ENCODE data around the gene SIK1.
"Not testable (repeated sequence)": the region's sequence is repeated elsewhere in the genome, so short reads cannot be mapped to it uniquely, and the experiment has no call there.

The SIK1 gene

DNA sequence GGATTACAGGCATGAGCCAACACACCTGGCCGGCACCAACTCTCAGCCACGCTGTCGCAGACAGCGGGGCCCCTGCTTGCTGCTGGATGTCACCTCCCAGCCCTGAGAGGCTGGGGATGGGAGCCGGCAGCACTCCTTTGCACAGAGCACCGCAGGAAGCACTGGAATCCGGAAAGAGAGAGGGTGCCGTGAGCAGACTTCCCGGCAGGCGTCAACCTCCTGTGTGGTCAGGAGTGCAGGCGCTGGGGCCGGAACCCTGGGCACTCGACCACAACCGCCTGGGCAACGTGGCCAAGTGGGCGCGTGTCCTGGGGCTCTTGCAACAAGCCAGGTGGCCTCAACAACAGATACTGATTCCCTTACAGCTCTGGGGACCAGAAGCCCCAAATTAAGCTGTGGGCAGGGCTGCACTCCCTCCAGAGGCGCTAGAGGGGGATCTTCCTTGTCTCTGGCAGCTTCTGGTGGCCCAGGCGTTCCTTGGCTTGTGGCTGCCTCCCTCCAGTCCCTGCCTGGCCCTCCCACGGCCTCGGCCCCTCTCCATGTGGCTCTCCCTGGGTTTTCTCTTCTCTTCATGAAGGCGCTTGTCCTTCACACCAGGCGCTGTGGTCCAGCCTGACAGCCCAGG, 20.5 kb upstream of the SIK1 start:
- not testable (repeated sequence) for H3K4me3 Mint-ChIP-seq; H3K36me3 Mint-ChIP-seq (ENCODE audit: low read depth); H3K27me3 Mint-ChIP-seq; H3K27ac Mint-ChIP-seq; H3K9me3 Mint-ChIP-seq; H3K4me1 Mint-ChIP-seq (ENCODE audit: low read depth); DNase-seq

DNA sequence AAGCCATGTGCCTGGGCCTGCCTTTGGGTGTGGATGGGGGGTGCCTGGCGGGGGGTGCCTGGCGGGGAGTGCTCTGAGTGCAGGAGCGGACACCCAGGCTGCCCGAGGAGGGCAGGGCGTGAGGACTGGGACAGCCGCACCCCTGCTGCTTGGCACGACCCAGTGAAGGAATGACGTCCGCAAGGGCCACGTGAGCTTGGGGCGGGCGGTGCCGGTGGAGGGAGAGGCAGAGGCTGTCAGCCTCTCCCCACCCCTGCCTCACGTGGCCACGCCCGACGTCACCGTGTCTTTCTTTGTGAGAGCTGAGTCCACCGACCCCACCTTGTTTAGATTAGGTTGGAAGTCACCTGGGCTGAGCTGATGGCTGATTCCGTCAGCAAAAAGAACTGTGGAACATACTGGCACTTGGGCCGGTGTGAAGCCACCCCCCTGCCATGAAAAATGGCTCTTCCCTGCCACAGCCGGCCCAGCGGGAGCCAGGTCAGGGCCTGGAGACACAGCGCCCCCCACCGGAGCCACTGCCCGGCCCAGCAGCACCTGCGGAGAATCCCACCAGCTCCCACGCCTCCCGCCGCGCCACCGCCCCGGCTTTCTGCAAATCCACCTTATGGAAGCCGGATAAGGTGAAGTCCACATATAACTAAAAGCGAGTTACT, 19.5 kb upstream of the SIK1 start:
- H3K4me3 Mint-ChIP-seq; H3K36me3 Mint-ChIP-seq (ENCODE audit: low read depth); H3K9me3 Mint-ChIP-seq; H3K27ac Mint-ChIP-seq; DNase-seq; H3K4me1 Mint-ChIP-seq (ENCODE audit: low read depth); H3K27me3 Mint-ChIP-seq: not testable (repeated sequence)

DNA sequence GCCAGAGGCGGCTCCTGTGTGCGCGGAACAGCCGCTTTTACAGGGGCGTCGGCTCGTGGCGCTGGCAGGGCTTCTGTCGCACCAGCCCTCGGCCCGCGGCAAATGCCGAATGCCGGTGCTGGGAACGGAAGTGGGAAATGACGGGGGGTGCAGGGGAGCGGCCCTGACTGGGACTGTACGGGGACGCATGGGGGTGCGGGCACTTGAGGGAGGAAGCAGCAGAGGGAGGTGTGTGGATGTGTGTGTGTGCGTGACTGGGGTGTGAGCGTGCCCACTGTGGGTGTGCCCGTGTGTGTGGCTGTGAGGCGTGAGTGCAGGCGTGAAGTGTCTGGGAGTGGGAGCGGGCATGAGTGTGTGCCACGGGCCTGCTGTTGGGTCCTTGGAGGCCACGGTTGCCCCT, 17.6 kb upstream of the SIK1 start:
- not testable (repeated sequence) for H3K4me3 Mint-ChIP-seq; H3K4me1 Mint-ChIP-seq (ENCODE audit: low read depth); DNase-seq; H3K27me3 Mint-ChIP-seq; H3K36me3 Mint-ChIP-seq (ENCODE audit: low read depth); H3K27ac Mint-ChIP-seq; H3K9me3 Mint-ChIP-seq

DNA sequence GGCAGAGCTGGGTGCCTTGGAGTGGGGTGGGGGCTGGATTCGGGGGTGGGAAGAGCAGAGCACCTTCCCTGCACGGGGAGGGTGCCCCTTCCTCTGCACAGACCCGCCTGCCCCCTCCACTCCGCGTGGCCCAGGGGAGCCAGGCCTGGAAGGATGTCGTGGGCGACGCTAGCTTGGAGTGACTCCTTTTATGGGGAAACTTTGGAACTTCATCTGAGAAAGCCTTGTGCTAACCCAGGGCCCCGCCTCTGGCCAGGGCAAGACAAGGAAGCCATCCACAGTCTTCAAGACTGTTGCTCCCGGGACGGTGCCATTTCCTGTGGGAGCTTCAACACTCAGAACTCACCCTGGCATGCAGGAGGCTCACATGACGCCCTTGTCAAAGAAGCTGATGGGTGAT, 15.6 kb upstream of the SIK1 start:
- not testable (repeated sequence) for DNase-seq; H3K27me3 Mint-ChIP-seq; H3K4me3 Mint-ChIP-seq; H3K36me3 Mint-ChIP-seq (ENCODE audit: low read depth); H3K27ac Mint-ChIP-seq; H3K9me3 Mint-ChIP-seq; H3K4me1 Mint-ChIP-seq (ENCODE audit: low read depth)

DNA sequence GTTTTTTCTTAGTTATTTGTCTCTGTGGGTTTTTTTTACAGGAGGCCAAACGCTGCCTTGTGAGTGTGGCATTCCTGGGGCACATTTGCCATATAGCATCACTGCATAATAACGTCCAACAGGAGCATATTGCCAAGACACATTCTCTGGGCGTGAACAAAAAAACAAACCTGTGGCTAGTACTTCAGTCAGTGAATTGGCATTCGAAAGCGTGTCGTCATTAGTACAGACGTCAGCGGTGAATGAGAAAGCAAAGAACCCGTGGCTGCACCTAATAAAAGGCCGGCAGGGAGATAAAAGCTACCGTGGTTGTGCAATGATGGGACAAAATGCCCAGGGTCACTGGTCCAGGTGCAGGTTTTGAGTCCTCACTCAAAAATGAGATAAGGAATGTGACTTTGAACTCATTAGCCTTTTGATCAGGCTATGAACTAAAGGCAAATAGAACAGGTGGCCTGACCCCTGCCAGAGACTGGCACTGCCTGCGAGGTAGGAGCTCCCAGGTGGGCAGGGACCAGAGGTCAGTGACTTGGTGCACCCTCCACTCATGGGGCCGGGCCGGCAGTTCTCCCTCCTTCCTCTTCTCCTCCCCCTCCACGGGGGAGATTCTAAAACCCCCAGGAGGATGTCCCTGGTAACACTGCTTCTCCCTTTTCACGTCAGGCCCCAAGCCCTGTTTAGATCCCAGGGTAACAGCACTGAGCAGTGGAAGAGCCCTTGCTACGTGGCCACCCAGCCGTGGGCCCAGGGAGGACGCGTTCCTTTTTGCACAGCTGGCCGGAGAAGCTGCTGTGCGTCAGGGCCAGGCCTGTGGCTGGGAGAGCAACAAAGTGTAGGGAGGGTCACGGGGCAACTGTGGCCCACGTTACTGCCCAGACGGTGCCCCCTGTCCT, 14.2 kb upstream of the SIK1 start:
- H3K4me1 Mint-ChIP-seq (ENCODE audit: low read depth); H3K4me3 Mint-ChIP-seq: not testable (repeated sequence)

DNA sequence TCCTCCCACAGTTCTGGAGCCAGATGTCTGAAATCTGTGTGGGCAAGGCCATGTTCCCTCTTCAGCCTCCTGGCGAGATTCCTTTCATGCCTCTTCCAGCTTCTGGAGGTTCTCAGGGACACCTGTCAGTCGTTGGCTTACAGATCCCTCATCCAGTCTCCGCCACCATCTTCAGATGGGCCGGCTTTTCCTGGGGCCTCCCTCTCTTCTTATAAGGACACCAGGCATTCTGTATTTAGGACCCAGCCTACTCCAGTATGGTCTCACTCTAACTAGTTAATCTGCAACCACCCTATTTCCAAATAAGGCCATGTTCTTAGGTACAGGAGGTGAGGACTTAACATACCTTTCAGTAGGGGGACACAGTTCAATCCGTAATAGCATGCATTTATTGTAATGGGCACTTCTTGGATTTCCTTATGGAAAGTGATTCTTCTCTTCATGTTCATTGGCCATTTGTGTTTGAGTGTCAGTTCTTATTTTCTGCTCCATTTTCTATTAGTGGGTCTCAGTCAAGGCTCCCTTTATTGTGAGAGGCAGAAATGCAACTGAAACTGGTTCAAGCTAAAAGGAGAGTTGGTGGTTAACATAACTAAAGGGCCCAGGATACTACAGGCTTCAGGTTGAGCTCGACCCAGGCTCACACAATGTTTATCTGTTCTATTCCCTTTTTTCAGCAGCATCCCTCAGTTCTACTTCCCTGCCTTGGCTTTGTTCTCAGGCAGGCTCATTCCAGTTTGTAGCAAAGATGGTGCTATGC, 12.6 kb upstream of the SIK1 start:
- H3K4me1 Mint-ChIP-seq (ENCODE audit: low read depth); H3K27me3 Mint-ChIP-seq; H3K27ac Mint-ChIP-seq; H3K36me3 Mint-ChIP-seq (ENCODE audit: low read depth); H3K4me3 Mint-ChIP-seq; DNase-seq; H3K9me3 Mint-ChIP-seq: not testable (repeated sequence)

More for the DNA sequence above, 14.2 kb upstream of the SIK1 start:
- H3K27ac Mint-ChIP-seq; DNase-seq; H3K27me3 Mint-ChIP-seq; H3K36me3 Mint-ChIP-seq (ENCODE audit: low read depth); H3K9me3 Mint-ChIP-seq: not testable (repeated sequence)

DNA sequence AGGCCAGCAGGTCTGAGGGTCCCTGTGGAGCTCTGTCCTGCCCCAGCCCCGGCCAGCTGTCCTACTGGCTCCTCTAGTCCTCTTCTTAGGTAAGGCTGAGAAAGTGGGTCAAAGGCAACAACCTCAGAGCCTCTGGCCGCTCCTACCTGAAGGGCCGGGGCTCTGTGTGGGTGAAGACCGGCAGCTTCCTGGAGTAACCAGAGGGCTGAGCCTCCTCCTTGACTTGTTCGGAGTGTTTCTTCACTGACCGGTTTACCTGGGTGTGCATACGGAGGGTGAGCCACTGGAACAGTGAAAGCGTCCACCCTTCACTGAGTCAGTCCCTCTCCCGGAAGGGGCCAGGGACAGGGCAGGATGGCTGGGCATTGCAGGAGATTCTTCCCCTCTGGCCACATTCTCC, 9.3 kb upstream of the SIK1 start:
- not testable (repeated sequence) for DNase-seq; H3K36me3 Mint-ChIP-seq (ENCODE audit: low read depth); H3K4me3 Mint-ChIP-seq

DNA sequence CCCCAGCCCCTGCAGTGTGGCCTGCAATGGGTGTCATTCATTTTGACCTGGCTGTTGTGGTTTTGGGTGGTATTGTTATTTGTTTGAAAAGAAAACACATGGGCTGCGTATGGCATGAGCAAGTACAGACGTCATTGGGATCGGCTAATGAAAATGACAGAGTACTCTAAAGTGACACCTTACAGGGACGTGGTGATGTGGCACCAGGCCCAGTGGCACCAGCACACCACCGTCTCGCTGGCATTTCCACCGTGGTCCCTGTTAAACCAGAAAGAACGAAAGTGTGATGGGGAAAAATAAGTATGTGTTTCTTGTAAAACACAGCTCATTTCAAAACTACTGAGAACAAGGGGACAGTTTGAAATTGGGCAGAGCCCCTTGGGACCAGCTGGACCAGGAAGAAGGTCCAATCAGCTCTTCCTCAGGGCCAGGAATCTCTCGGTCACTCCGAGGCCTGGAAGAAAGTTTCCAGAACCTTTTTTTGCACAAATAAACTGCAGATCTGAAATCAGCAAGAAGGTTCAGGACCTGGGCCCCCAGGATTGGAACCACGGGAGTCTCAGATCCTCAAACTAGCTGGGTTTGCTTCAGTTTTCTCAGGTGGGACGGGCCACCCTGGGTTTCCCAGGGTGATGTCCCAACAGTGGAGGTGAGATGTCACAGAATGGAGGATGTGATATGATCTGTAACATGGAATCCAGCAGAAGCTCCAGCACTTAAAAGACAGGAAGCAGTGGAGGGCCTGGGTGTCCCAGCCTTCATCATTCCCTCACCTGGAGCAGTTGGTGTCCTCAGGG, 6.6 kb upstream of the SIK1 start:
- DNase-seq; H3K27ac Mint-ChIP-seq; H3K4me3 Mint-ChIP-seq; H3K4me1 Mint-ChIP-seq (ENCODE audit: low read depth); H3K27me3 Mint-ChIP-seq; H3K9me3 Mint-ChIP-seq; H3K36me3 Mint-ChIP-seq (ENCODE audit: low read depth): not testable (repeated sequence)

More for the DNA sequence above, 9.3 kb upstream of the SIK1 start:
- H3K27ac Mint-ChIP-seq; H3K4me1 Mint-ChIP-seq (ENCODE audit: low read depth); H3K27me3 Mint-ChIP-seq; H3K9me3 Mint-ChIP-seq: not testable (repeated sequence)

DNA sequence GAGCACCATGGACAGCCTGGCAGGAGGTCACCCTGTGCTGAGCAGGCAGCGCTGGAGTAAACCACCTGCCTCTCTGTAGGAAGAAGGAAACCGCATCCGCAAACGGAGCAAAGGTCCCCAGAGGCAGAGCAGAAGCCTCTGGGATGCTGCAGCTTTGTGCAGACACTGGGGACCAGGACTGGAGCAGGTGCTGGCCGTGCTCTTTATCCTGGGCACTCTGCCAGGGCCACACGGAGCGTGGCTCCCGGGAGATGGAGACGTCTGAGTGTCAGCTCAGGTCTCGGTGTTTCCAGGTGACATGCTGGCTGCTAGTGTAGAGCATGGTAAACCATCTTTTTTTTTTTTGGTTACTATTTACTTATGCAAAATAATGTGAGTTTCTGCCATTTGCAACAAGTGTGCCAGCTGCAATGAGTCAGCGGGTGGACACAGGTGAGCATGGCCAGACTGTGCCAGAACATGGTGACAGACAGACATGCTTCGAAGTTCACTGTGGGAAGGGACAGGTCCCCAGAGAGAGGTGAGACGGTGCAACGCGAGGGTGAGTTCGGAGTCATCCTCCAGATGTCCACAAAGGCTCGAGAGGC, 4.0 kb upstream of the SIK1 start:
- H3K27ac Mint-ChIP-seq: not testable (repeated sequence)

DNA sequence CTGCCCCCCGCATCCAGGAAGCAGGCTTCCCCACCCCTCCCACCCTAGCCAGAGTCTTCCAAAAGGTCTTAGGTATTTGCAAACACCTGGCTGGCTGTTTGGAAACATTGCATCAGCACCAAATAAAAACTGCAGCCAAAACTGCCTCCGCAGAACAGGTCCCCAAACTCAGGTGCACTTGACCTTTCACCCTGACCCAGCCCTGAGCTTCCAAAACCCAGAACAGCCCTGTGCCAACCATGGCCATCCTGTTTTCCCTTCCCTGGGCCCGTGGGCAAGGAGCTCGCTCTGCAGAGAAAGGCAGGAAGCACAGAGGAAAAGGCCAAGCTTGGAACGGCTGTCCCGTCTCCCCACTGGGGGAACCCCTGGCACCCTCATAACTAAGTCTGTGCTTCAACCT, 2.0 kb upstream of the SIK1 start:
- not testable (repeated sequence) for H3K4me3 Mint-ChIP-seq; H3K4me1 Mint-ChIP-seq (ENCODE audit: low read depth); H3K27ac Mint-ChIP-seq; H3K27me3 Mint-ChIP-seq; H3K9me3 Mint-ChIP-seq; H3K36me3 Mint-ChIP-seq (ENCODE audit: low read depth); DNase-seq

More for the DNA sequence above, 4.0 kb upstream of the SIK1 start:
- H3K4me1 Mint-ChIP-seq (ENCODE audit: low read depth); H3K4me3 Mint-ChIP-seq; H3K36me3 Mint-ChIP-seq (ENCODE audit: low read depth); DNase-seq; H3K27me3 Mint-ChIP-seq; H3K9me3 Mint-ChIP-seq: not testable (repeated sequence)

DNA sequence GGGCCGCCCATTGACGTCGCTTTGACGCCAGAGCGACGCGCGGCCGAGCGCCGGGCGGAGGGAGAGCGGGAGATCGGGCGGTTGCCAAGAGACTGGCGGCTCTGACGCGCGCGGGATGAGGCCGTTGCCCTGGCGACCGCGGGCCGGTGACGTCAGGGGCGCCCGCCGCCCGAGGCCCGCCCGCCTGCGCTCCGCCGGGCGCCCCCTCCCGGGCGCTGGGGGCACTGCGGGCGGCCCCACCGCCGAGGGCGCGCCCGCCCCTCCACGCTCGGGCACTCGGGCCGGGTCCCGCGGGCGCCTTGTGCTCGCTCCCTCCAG, 270 bp upstream of the SIK1 start:
- not testable (repeated sequence) for DNase-seq; H3K36me3 Mint-ChIP-seq (ENCODE audit: low read depth); H3K4me1 Mint-ChIP-seq (ENCODE audit: low read depth); H3K27me3 Mint-ChIP-seq; H3K4me3 Mint-ChIP-seq; H3K9me3 Mint-ChIP-seq; H3K27ac Mint-ChIP-seq

DNA sequence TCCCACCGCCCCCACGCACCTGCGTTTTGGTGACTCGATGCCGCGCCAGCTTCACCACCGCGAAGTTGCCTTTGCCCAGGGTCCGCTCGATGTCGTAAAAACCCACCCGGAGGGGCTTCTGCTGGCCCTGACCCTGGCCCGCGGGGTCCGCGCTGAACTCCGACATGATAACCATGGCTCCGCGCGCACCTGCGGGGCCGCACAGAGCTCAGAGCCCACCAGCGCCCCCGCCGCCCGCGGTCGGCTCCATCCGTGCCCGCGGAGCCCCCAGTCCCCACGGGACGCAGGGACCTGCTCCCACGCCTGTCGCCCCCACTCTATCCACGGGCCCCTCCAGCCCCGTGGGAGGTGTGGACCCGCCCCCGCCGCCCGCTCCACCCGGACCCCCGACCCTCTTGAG, 927 bp downstream of the SIK1 start:
- H3K36me3 Mint-ChIP-seq (ENCODE audit: low read depth); H3K4me3 Mint-ChIP-seq; H3K27ac Mint-ChIP-seq; H3K4me1 Mint-ChIP-seq (ENCODE audit: low read depth); H3K27me3 Mint-ChIP-seq; DNase-seq; H3K9me3 Mint-ChIP-seq: not testable (repeated sequence)

DNA sequence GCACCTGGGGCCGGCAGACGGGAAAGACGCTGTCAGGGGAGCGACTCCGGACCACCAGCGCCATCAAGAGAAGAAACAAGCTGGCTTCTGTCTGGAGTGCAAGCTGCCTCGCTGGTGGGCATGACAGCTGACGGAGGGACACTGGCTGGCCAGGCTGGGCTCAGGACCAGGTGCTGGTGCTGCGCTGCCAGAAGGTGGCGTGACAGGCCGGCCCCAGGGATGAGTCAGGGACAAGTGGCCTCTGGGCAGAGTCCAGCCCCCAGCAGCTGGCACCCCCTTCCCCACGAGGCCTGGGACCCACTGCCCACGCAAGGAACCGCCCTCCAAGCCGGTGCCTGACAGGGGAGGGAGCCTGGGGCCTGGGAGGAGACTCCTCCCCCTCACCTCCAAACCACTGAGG, 7.5 kb downstream of the SIK1 start:
- H3K36me3 Mint-ChIP-seq (ENCODE audit: low read depth); H3K9me3 Mint-ChIP-seq; H3K27me3 Mint-ChIP-seq; H3K4me3 Mint-ChIP-seq; DNase-seq; H3K4me1 Mint-ChIP-seq (ENCODE audit: low read depth); H3K27ac Mint-ChIP-seq: not testable (repeated sequence)

DNA sequence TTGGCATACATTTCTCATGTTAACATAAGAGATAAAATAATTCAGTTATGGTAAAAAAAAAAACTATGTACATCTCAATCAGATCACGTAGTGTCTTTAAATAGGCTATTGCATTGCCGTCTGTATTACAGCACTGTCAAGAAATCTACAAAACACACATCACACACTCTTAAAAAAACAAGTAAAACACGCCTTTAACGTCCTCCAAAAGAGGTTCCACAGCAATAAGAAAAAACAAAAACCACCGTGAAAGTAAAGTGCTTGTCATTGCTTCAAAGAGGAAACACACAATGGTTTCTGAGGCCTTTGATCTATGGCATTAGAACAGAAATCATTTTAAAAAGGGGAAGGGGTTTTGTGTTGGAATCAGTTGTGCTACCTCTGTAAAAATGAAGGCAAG, 12.4 kb downstream of the SIK1 start:
- not testable (repeated sequence) for H3K36me3 Mint-ChIP-seq (ENCODE audit: low read depth); H3K27me3 Mint-ChIP-seq; H3K4me1 Mint-ChIP-seq (ENCODE audit: low read depth); H3K4me3 Mint-ChIP-seq; DNase-seq; H3K9me3 Mint-ChIP-seq; H3K27ac Mint-ChIP-seq
